ENCODE measurements around the gene ZBED4. TPM values are rescaled to one million over a fixed set of nuclear protein-coding genes. Genes with fewer than 3 reads are reported as not detected.

ZBED4 gene
- total and polyA plus RNA-seq, 2 of the 13 experiments (the other 11 are each of a cell fraction or from before 2014, with no cell fraction given), result 5.4 to 9.6 TPM

DNA sequence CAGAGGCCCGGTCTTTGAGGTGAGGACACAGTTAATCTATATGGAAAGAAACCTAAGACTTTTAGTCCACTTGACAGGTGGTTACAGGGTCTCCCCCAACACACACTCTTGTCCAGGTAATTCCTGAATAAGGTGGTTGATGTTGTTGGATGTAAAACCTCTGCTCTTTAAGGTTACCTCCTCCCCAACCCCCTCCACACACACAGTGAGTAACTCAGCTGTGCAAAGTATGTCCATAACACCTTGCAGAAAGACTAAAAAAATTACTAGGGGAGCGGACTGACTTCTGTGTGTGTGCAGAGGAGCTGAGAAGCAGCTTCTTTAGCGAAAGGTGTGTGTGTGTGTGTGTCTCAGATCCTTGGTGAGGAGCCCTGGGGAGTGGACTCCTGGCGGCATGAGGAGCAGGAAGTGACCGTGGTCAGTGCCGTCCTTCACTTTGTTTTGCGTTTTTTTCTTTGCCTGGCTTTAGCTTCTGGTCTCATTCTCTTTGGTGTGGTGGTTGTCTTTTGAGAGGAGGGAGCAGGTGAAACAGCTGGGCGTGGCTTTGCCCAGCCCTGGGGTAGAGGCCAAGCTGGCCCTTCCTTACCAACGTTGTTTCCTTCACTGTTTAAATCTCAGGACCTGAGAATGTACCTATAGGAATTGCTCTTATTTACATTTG, 1.7 kb downstream of the ZBED4 start (continued):
- TF ChIP-seq ZFP41 (CRISPR knock-in tag; IDR thresholded peaks at IDR 0.05; ENCODE audit: borderline replicate concordance) (no peak), ESRRA (CRISPR knock-in tag; IDR thresholded peaks at IDR 0.05; ENCODE audit: low read depth) (no peak), ZBTB20 (CRISPR knock-in tag; IDR thresholded peaks at IDR 0.05; ENCODE audit: borderline replicate concordance, low read depth) (no peak), ZNF253 (CRISPR knock-in tag; IDR thresholded peaks at IDR 0.05; ENCODE audit: borderline replicate concordance) (no peak), ZNF569 (CRISPR knock-in tag; IDR thresholded peaks at IDR 0.05; ENCODE audit: borderline replicate concordance) (no peak), ELF3 (CRISPR knock-in tag; IDR thresholded peaks at IDR 0.05) (peak; percentile 53; the same call in 1 of the 2 replicates), ZNF75D (CRISPR knock-in tag; IDR thresholded peaks at IDR 0.05; ENCODE audit: borderline replicate concordance) (no peak), FOXP1 (IDR thresholded peaks at IDR 0.05) (no peak), FOXP1 (CRISPR knock-in tag; IDR thresholded peaks at IDR 0.05) (no peak), SP5 (CRISPR knock-in tag; IDR thresholded peaks at IDR 0.05; ENCODE audit: borderline replicate concordance, low read depth) (no peak), ZNF788 (CRISPR knock-in tag; IDR thresholded peaks at IDR 0.05; ENCODE audit: borderline replicate concordance) (no peak), ZNF282 (IDR thresholded peaks at IDR 0.05; ENCODE audit: partially characterized antibody) (no peak)

DNA sequence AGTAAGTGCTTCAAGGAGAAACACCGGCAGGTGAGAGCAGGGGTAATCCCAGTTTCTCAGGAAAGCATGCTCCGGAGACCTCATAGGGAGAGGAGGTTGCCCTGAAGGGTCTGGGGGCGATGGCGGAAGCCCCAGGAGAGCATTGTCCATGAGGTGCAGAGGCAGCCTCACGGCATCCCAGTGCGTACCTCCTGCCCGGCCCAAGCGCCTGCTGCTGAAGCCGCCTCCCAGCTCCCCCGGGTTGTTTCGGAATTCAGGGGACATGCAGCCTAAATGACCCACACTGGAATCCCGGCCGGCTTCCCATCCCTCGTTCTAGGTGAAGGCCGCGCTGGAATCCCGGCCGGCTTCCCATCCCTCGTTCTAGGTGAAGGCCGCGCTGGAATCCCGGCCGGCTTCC, 2.7 kb downstream of the ZBED4 start:
- Histone ChIP-seq H3K27ac (ENCODE audit: extremely low read length, insufficient read depth, low read length) (no peak overlapping the region), H3K79me2 (ENCODE audit: insufficient read depth, low read length) (peaks cover 66% of the 10 kb centered on the region), H3K36me3 (replicated peaks in 1 of 2; ENCODE audit: control insufficient read depth in 1 of 2, insufficient read depth in 2 of 2, low read length in 2 of 2) (peaks cover 0 to 5% of the 10 kb centered on the region in 2 experiments; a peak in 1 of 5 replicates), H3K27me3 (ENCODE audit: control insufficient read depth in 1 of 2, insufficient read depth in 2 of 2, low read length in 2 of 2) (peaks cover 0 to under 1% of the 10 kb centered on the region in 2 experiments; a peak in 2 of 5 replicates), H3K4me2 (ENCODE audit: low read depth, low read length) (peak overlapping the region; percentile 94), H3K9ac (ENCODE audit: insufficient read depth, low read depth, low read length) (peak overlapping the region; percentile 82; the same call in 1 of the 2 replicates), H2AFZ (ENCODE audit: low read length) (no peak overlapping the region), H4K20me1 (ENCODE audit: insufficient read depth, low read length) (peaks cover 32% of the 10 kb centered on the region), H3K4me3 (replicated peaks in 1 of 3; ENCODE audit: insufficient read depth in 1 of 3, low read depth in 2 of 3, low read length in 3 of 3) (0 out of 6 replicates have a peak overlapping the region, but pooled peaks of 1 of the 3 experiments have one; percentile 82), H3K4me1 (ENCODE audit: insufficient read depth, low read length) (peaks cover 51% of the 10 kb centered on the region), H3K9me3 (ENCODE audit: low read length) (no peaks in the 10 kb centered on the region)
- intact Hi-C loops (cut with micrococcal nuclease; ENCODE audit: unreplicated experiment), result no loop called here
- WGBS (ENCODE audit: low lambda C conversion rate), result 92% methylated on average over 8 of the region's 23 CpGs
- ATAC-seq (no peak), DNase-seq (ENCODE audit: low spot score) (no peak), FAIRE-seq (no peak)
- POLR2A ChIA-PET, result interaction anchor here (1.0 to 1.5 kb wide), 3 partner anchors 30 to 62 kb away, joined by 3 to 5 read pairs (median 3); partner anchors contain the start of gene ALG12
- CTCF ChIA-PET (ENCODE audit: low intra/inter-chr PET ratio, low total read pairs), result no interaction called here
- BruUV-seq (replicated peaks), result no TSS peak
- in situ Hi-C loops (cut with HindIII; ENCODE audit: extremely low pct_ligation_motif_present, low pct_unique_long_range_greater_than_20kb), result no loop called here
- TF ChIP-seq MIER2 (CRISPR knock-in tag; IDR thresholded peaks at IDR 0.05) (no peak), ZNF572 (CRISPR knock-in tag; IDR thresholded peaks at IDR 0.05) (no peak), KAT2B (IDR thresholded peaks at IDR 0.05; ENCODE audit: borderline replicate concordance, low read depth, low read length) (no peak), AKAP8 (CRISPR knock-in tag; IDR thresholded peaks at IDR 0.05) (no peak), ZBTB1 (CRISPR knock-in tag; IDR thresholded peaks at IDR 0.05; ENCODE audit: borderline replicate concordance) (no peak), ZNF781 (CRISPR knock-in tag; IDR thresholded peaks at IDR 0.05; ENCODE audit: borderline replicate concordance, not compliant biosample characterization) (no peak), SNAPC5 (CRISPR knock-in tag; IDR thresholded peaks at IDR 0.05; ENCODE audit: borderline replicate concordance) (no peak), ZNF557 (CRISPR knock-in tag; IDR thresholded peaks at IDR 0.05) (no peak), SMAD1 (CRISPR knock-in tag; IDR thresholded peaks at IDR 0.05; ENCODE audit: borderline replicate concordance, low read depth) (no peak), KDM6A (CRISPR knock-in tag; IDR thresholded peaks at IDR 0.05; ENCODE audit: low read depth) (no peak)
- TF ChIP-seq, protein P1, sequence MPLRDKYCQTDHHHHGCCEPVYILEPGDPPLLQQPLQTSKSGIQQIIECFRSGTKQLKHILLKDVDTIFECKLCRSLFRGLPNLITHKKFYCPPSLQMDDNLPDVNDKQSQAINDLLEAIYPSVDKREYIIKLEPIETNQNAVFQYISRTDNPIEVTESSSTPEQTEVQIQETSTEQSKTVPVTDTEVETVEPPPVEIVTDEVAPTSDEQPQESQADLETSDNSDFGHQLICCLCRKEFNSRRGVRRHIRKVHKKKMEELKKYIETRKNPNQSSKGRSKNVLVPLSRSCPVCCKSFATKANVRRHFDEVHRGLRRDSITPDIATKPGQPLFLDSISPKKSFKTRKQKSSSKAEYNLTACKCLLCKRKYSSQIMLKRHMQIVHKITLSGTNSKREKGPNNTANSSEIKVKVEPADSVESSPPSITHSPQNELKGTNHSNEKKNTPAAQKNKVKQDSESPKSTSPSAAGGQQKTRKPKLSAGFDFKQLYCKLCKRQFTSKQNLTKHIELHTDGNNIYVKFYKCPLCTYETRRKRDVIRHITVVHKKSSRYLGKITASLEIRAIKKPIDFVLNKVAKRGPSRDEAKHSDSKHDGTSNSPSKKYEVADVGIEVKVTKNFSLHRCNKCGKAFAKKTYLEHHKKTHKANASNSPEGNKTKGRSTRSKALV (CRISPR knock-in tag; IDR thresholded peaks at IDR 0.05), result no peak
- TF ChIP-seq, protein P2, sequence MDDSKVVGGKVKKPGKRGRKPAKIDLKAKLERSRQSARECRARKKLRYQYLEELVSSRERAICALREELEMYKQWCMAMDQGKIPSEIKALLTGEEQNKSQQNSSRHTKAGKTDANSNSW (CRISPR knock-in tag; IDR thresholded peaks at IDR 0.05; ENCODE audit: borderline replicate concordance), result no peak

Measured in HepG2 (cell line).